T47D (cell line): ENCODE results near the gene THOC1.

Experiments
- DNase-seq, 2 experiments: peaks; one replicate each; pipeline versions ENCODE4 v3.0.0 to v3.0.0-alpha.2; 2011 to 2012; ENCODE audit warnings: low read depth in 1 of 2, low spot score in 1 of 2
- JUND ChIP-seq: IDR thresholded peaks from 2 replicates; pipeline ENCODE4 v1.6.1; 2012; ENCODE audit warnings: low read depth
- in situ Hi-C: cut with HindIII; loops from 2 replicates; pipeline ENCODE4 v1.10.0; 2016; ENCODE audit warnings: low sequenced_read_pairs, low pct_unique_long_range_greater_than_20kb

The THOC1 gene

DNA sequence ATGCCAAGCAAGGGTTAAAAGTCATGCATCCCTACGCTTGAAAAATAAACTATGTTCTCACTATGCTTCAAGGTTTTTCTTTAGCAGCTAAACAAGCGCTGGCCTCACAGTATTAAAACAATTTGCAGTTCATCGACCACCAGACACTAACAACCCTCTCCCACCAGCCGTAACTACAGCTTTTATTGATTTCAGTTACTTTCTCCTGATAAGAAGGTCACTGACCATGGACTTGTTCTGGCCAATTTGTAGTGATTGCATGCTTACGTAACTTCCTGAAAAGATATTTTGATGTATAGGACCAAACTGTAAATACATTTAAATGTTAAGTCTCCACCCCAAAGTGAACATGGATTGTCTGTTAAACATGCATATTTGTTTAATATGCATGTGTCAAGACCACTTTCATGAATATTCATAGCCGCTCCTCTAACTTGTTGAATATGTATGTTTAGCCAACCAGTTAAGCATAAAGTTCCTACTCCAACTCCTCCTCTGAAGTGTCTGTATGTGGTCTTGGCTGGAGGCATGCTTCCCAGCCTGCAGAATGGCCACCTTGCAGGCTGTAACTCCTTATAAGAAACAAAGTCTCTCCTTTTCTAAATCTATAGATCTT is 1.7 kb upstream of the THOC1 start:
- no peak for TF ChIP-seq JUND
- DNase-seq = no peak
- in situ Hi-C loops = no loop called here

- DNase-seq = peak; percentile 3 to 34
- in situ Hi-C loops = no loop called here
- no peak for TF ChIP-seq JUND
Observed at GRCh38 chr18:267380-267687, 513 bp downstream of the THOC1 start.

DNA sequence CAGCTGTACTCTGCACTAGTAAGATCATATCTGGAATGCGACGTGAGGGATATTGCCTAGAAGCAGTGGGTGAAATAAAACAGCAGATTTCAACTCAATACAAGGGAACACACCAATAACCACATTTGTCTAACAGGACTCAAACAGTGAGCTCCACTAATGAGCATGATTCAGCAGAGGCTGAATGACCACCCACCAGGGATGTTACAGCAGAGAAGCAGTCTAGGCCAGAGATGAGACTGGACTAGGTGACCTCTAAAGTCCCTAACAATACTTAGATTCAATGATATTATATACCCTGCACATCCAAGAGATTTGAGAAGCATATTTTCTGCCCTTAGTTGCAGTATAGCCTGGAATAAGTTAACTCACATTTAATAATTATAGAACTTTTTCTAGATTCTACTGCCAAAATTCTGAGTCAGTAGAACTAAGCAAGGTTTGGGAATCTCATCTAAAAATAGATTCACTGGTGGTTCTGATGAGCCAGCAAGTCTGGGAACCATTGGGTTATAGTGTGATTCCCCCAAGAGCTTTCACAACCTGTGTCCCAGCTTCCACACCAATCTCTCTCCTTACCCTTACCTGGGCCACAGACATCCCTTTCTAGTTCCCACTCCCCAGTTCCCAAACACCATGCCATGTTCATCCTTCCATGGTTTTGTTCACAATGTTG is 6.3 kb downstream of the THOC1 start:
- in situ Hi-C loops = no loop called here

GRCh38 chr18:260547-260946 is 7.3 kb downstream of the THOC1 start:
- TF ChIP-seq JUND = no peak
- in situ Hi-C loops = no loop called here
- DNase-seq = no peak

More for the DNA sequence above, 6.3 kb downstream of the THOC1 start:
- DNase-seq = no peak
- no peak for TF ChIP-seq JUND

DNA sequence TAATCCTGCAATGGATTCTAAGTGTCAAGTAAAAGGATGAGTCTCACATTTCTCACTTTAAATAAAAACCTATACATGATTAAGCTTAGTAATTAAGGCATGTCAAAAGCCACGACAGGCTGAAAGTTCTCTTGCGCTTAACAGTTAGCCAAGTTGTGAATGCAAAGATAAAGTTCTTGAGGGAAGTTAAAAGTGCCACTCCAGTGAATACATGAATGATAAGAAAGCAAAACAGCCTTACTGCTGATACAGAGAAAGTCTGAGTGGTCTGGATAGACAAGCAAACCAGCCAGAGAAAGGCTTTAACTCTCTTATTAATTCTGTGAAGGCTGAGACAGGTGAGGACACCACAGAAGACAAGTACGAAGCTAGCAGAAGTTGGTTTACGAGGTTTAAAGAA is 12.7 kb downstream of the THOC1 start:
- in situ Hi-C loops = no loop called here
- TF ChIP-seq JUND = no peak
- no peak for DNase-seq

GRCh38 chr18:253121-253520 is 14.7 kb downstream of the THOC1 start:
- no peak for DNase-seq
- in situ Hi-C loops = no loop called here
- no peak for TF ChIP-seq JUND

DNA sequence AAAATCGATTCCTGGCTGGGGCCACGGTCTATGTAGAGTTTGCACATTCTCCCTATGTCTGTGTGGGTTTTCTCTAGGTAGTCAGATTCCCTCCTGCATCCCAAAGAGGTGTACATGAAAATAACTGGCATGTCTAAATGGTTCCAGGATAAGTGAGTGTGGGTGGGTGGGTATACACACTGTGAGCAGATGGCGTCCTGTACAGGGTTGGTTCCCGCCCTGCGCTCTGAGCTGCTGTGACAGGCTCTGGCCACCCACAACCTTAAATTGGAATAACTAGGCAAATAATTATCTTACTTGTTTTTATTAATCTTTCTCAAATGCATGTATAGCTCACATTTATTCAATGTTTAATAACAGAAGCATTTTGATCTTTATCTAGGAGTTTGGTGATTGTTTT is 16.3 kb downstream of the THOC1 start:
- no peak for DNase-seq
- TF ChIP-seq JUND = no peak
- in situ Hi-C loops = no loop called here

- peak in 1 of 2 experiments; percentile 57 for DNase-seq
- in situ Hi-C loops = no loop called here
- peak; percentile 47; the same call in 1 of the 2 replicates for TF ChIP-seq JUND
Observed at GRCh38 chr18:250685-251084, 17.2 kb downstream of the THOC1 start.

DNA sequence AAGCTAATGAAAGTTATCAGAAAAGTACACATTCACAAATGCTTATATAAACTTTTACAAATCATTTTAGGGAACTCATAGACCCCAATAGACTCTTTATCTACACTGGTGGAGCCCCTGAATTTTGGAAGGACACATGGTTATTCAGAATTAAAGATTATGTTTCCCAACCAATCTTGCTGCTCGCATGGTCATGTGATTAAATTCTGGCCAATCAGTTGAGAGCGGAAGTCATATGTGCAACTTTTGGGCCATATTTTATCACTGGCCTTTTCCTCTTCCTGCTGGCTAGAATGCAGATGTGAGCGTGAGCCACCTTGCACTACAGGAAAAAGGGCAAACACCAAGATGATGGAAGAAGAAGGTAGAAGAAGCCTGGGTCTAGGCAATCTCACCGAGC is 19.8 kb downstream of the THOC1 start:
- DNase-seq = no peak
- no peak for TF ChIP-seq JUND
- in situ Hi-C loops = no loop called here

DNA sequence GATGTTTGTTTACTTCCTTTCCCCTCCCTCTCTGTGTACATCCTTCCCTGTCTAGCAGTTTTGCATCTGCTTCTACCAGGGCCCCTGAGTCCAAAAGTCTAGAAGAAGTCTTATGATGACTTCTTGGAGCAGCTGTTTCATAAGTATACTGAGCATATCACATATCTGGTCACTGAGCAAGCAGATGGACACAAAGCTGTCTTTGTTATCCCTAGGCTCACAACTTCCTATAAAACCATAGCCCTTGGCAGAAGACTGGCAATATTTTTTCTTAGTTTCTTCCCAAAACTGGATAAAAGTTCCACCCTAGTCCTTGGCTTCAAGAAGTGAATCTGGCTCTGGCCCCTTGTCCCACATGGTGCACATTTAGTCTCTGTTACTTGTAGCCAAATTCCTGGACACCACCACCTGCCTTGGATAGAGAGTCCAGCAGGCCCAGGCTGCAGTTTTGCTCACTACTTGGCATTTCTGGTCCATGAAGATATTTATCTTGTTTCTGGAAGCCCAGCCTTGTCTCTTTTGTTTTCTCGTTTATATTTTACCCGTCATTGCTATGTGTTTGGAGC is 22.5 kb downstream of the THOC1 start:
- no peak for TF ChIP-seq JUND
- DNase-seq = no peak
- in situ Hi-C loops = no loop called here

DNA sequence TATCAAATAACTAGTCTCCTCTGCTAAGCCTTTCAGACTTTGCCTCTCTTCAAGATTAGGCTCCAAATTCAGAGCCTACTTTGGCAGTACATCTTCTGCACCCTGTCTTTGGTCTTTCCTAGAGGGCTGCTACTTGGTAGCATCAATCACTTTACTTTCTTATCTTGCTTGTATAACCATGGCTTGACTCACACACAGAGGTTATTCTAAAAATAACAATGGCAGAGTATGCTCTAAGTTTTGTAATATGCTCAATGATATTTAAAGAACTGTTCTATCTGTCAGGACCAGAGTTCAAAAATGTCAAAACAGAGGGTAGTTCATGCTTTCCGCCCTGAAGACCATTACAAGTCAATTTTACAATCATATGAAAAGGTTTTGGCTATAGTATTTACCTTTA is 27.7 kb downstream of the THOC1 start:
- in situ Hi-C loops = no loop called here
- no peak for TF ChIP-seq JUND
- no peak for DNase-seq

GRCh38 chr18:231563-231962 is 36.3 kb downstream of the THOC1 start:
- TF ChIP-seq JUND = no peak

DNA sequence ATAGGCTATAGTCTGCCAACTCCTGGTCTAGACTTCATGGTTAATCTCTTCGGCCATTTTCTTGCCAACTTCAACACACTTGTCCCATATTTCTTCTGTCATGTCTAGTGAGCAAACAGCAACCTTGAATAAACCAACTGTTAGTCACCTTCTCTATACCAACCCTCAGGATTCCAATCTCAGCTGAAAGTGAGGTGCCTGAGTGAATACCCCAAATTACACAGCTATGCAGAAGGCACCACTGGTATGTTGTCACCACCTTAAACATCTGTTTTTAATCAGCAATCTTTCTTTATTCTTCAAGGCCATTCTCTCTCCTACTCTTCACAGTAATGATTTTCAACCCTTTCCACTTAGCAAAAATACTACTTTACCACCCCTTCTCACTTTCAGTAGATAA is 39.3 kb downstream of the THOC1 start:
- no peak for DNase-seq
- in situ Hi-C loops = no loop called here
- no peak for TF ChIP-seq JUND

More at GRCh38 chr18:231563-231962, 36.3 kb downstream of the THOC1 start:
- no peak for DNase-seq
- in situ Hi-C loops = no loop called here
